GM10266 (cell line): ENCODE results near the gene SEC11A.

Source experiments
- DNase-seq: peaks from one replicate; pipeline ENCODE4 v3.0.0; 2012; ENCODE audit errors: extremely low spot score
- CTCF ChIP-seq: IDR thresholded peaks from 2 replicates; pipeline ENCODE4 v1.5.1; 2012; ENCODE audit warnings: mild to moderate bottlenecking, low read depth; ENCODE audit not compliant: control insufficient read depth, insufficient read depth; ENCODE audit errors: missing control alignments

SEC11A gene

GRCh38 chr15:84734794-84735479, 19.0 kb upstream of the SEC11A start:
- no peak for TF ChIP-seq CTCF
- peak; percentile 65 for DNase-seq

GRCh38 chr15:84731774-84732173, 15.8 kb upstream of the SEC11A start:
- TF ChIP-seq CTCF = no peak
- no peak for DNase-seq

DNA sequence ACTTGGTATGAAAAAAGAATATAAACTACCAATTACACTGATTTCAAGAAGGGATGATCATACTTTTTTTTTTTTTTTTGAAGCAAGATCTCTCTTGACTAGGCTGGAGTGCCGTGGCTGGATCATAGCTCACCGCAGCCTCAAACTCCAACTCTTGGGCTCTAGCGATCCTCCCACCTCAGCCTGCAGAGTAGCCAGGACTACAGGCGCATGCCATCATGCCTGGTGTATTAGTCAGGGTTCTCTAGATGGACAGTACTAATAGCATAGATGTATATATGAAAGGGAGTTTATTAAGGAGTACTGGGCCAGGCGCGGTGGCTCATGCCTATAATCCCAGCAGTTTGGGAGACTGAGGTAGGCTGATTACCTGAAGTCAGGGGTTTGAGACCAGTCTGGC, 11.5 kb upstream of the SEC11A start:
- no peak for TF ChIP-seq CTCF
- DNase-seq = no peak

DNA sequence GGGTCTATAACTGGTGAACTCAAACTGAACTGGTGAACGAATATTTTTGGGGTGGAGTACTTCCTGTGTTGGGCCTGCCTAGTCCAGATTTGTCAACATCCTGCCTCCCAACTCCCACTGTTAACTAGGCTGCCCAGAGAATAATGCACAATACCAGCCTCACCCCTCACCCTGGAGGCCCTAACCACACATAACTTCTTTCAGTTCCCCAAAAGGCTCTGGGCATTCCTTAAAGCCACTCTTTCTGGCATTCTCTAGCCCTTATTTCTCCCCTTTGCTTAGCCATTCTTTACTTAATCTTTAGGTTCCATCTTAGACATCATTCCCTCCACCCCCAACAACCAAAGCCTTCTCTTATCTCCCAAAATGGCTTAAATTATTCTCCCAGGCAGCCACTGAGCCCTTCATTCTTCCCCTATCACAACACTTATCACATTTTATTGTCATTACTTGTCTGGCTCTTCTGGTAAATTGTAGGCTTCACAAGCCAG, 9.1 kb upstream of the SEC11A start:
- no peak for TF ChIP-seq CTCF
- no peak for DNase-seq

- DNase-seq = no peak
- no peak for TF ChIP-seq CTCF
These were observed 6.7 kb upstream of the SEC11A start for GRCh38 chr15:84722628-84723027.

DNA sequence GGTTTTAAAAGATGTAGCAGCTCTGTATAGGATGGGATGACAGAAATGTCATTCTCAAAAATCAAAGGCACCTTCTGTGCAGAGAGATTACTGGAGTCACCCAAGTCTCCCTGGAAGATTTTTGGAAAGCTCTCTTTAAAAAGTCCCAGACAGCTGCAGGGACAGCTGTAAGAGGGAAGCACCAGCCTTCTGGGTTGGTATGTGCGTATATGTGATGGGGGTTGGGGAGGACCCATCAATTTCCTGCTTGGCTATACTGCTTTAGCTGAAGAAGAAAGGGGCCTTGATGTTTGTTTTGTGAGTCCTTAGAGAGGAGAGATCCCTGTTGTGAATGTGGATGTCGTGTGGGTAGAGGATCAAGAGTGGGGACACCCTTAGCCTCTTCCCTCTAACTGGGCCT, 5.4 kb upstream of the SEC11A start:
- no peak for TF ChIP-seq CTCF
- no peak for DNase-seq

DNA sequence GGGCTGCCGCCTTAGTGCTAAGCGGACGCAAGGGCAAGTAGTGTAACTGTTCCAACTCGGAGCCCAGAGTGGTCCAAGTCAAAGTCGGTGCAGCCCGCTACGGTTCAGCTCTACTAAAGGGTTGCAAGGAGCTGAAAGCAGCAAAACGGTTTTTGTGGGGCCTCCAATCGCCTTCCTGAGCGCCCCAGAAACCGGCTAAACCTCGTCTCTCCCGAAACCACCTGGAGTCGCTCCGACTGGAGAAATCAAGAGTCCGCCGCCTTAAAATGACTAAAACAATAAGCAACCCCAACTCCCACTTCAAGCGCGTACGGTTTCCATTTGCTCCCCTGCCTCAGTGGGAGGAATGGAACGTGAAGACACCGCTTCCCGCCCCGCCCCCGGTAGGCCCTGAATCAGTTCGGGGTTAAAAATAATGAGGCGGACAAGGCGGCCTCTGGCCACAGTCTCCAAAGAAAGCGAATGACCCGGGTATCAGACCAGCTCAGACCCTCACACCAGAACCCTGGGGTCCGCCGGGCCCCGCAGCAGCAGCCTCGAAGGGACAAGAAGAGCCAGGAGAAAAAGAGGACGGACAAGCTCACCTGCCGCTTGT, 401 bp downstream of the SEC11A start:
- no peak for DNase-seq

More for the DNA sequence above, 401 bp downstream of the SEC11A start:
- TF ChIP-seq CTCF = no peak
